ENCODE results near the gene NTM.

Gene NTM

GRCh38 chr11:131392528-131393255, 22.3 kb downstream of the NTM start:
- ATAC-seq: no peak

GRCh38 chr11:131393691-131394090, 23.3 kb downstream of the NTM start:
- H3K36me3 Mint-ChIP-seq: no peaks in the 10 kb centered on the region
- H3K9me3 Mint-ChIP-seq: peaks cover 6% of the 10 kb centered on the region
- no peak overlapping the region for H3K4me3 Mint-ChIP-seq
- DNase-seq (ENCODE audit: low spot score in 2 of 2) (no peak), ATAC-seq (no peak)
- no peaks in the 10 kb centered on the region for H3K4me1 Mint-ChIP-seq
- H3K27ac Mint-ChIP-seq: no peak overlapping the region

More at GRCh38 chr11:131392528-131393255, 22.3 kb downstream of the NTM start:
- Mint-ChIP-seq H3K9me3 (peaks cover 8% of the 10 kb centered on the region), H3K27ac (no peak overlapping the region), H3K4me3 (no peak overlapping the region), H3K4me1 (no peaks in the 10 kb centered on the region), H3K36me3 (no peaks in the 10 kb centered on the region)
- DNase-seq (ENCODE audit: low spot score in 2 of 2): no peak

- Mint-ChIP-seq H3K36me3 (no peaks in the 10 kb centered on the region), H3K9me3 (no peaks in the 10 kb centered on the region), H3K4me1 (no peaks in the 10 kb centered on the region), H3K4me3 (no peak overlapping the region), H3K27ac (no peak overlapping the region)
- DNase-seq (ENCODE audit: low spot score in 2 of 2) (no peak), ATAC-seq (no peak)
Measured at GRCh38 chr11:131397675-131398074, 27.3 kb downstream of the NTM start.

- H3K9me3 Mint-ChIP-seq: no peaks in the 10 kb centered on the region
Measured at GRCh38 chr11:131402040-131402439, 31.6 kb downstream of the NTM start.

DNA sequence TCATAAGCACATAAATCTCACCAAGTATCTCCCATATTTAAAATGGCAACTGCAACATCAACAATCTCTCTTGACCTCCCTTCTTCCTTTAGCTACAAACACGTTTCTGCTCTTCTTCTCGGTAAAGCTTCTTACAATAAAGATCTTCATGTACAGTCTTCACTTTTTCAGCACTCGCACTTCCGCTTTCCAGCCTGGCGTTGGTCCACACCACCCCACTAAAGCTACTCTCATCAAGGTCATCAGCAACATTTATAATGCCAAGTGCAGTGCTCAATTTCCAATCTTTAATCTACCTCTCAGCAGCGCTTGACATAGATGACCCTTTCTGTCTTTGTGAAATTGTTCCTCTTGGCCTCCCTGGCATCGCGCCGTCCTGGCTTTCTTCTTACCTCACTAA, 33.6 kb downstream of the NTM start:
- H3K27ac Mint-ChIP-seq: no peak overlapping the region
- no peaks in the 10 kb centered on the region for H3K4me1 Mint-ChIP-seq
- H3K9me3 Mint-ChIP-seq: peaks cover 2% of the 10 kb centered on the region
- ATAC-seq: no peak
- no peaks in the 10 kb centered on the region for H3K36me3 Mint-ChIP-seq
- DNase-seq (ENCODE audit: low spot score in 2 of 2): no peak
- no peak overlapping the region for H3K4me3 Mint-ChIP-seq

More at GRCh38 chr11:131402040-131402439, 31.6 kb downstream of the NTM start:
- H3K36me3 Mint-ChIP-seq: no peaks in the 10 kb centered on the region
- no peak overlapping the region for H3K27ac Mint-ChIP-seq
- DNase-seq (ENCODE audit: low spot score in 2 of 2) (no peak), ATAC-seq (no peak)
- no peaks in the 10 kb centered on the region for H3K4me1 Mint-ChIP-seq
- H3K4me3 Mint-ChIP-seq: no peak overlapping the region

GRCh38 chr11:131408025-131408640, 37.7 kb downstream of the NTM start:
- Mint-ChIP-seq H3K4me1 (no peaks in the 10 kb centered on the region), H3K36me3 (no peaks in the 10 kb centered on the region), H3K27ac (no peak overlapping the region), H3K9me3 (peaks cover 7% of the 10 kb centered on the region), H3K4me3 (no peak overlapping the region)
- no peak for ATAC-seq
- no peak for DNase-seq (ENCODE audit: low spot score in 2 of 2)

DNA sequence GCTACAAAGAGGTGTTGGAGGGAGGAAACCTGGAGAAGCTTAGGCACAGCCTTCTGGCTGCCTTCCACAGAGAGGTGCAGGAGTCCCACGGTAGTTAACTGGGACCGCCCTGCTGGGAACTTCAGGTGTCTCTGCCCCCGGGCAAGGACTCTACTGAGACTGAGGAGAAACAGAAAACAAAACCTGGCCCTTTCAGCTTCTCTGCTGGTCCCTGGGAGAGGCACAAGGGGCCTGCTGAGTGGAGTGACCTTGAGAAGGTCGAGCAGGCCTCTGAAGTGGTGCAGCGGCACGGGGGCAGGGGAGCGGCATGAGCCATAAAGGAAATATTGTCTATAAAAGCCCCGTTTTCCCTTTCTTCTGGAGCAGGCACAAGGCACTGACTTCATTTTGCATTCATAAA, 38.9 kb downstream of the NTM start:
- Mint-ChIP-seq H3K9me3 (peaks cover 12% of the 10 kb centered on the region), H3K36me3 (no peaks in the 10 kb centered on the region), H3K4me1 (no peaks in the 10 kb centered on the region), H3K4me3 (no peak overlapping the region), H3K27ac (no peak overlapping the region)
- ATAC-seq: peak; percentile 16
- DNase-seq (ENCODE audit: low spot score in 2 of 2): no peak

DNA sequence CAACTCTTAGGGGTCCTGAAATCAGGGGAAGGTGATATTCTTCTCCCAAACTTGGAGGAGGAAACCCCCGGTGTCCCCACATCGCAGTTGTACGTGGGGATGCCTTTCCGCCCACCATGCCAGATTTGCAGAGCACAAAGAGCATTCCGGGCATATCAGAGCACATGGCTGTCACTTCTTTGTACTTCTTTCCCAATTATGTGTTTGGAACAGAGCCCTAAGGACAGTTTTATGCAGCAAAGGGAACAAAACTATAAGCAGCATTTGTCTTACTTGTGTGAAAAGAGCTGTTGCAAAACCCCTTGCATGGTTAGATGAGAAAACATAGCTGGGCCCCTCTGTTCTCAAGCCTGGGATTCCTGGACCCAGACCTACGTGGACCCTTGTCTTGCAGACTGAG, 41.2 kb downstream of the NTM start:
- no peak for ATAC-seq
- H3K27ac Mint-ChIP-seq: no peak overlapping the region
- peaks cover 12% of the 10 kb centered on the region for H3K9me3 Mint-ChIP-seq
- H3K36me3 Mint-ChIP-seq: no peaks in the 10 kb centered on the region
- H3K4me3 Mint-ChIP-seq: no peak overlapping the region
- no peak for DNase-seq (ENCODE audit: low spot score in 2 of 2)
- no peaks in the 10 kb centered on the region for H3K4me1 Mint-ChIP-seq

DNA sequence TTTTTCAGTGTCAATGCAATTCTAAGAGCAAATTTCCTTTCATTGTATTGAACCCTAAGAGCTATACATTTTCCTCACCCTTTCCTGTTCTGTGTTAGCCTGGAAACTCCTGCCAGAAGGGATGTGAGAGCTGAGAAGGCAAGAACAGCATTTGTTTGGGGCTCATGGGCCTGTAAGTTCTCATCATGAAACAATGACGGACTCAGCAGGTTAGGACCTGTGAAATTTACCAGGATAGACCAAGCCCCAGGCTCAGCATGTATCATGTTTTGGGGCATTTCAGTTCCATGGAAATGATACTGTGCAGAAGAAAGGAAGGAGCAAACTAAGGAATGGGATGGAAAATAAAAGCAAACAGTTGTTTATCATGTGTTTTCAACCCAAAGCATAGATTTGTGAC, 41.6 kb downstream of the NTM start:
- ATAC-seq: no peak
- Mint-ChIP-seq H3K36me3 (no peaks in the 10 kb centered on the region), H3K4me1 (no peaks in the 10 kb centered on the region), H3K27ac (no peak overlapping the region), H3K4me3 (no peak overlapping the region), H3K9me3 (peaks cover 12% of the 10 kb centered on the region)
- DNase-seq (ENCODE audit: low spot score in 2 of 2): no peak

DNA sequence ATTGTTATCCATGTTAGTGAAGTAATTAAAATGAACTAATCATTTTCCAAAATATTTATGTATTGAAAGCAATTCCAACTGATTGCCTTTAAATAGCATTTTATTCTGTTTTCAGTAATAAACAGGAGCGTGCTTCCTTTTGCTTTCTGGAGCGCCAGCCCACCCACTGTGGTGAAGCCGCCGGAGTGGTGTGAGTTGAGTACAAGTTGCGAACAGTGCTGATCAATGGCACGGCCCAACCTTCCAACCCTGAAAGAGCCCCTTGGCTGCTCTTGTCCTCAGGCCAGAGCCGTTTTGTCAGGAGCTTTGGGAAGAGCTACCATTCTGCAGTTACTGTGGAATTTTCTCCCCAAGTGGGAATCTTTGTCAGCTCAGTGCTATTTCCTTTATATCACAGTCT, 42.8 kb downstream of the NTM start:
- no peaks in the 10 kb centered on the region for H3K4me1 Mint-ChIP-seq
- H3K4me3 Mint-ChIP-seq: no peak overlapping the region
- ATAC-seq (no peak), DNase-seq (ENCODE audit: low spot score in 2 of 2) (no peak)
- H3K27ac Mint-ChIP-seq: no peak overlapping the region
- no peaks in the 10 kb centered on the region for H3K36me3 Mint-ChIP-seq
- peaks cover 10% of the 10 kb centered on the region for H3K9me3 Mint-ChIP-seq

DNA sequence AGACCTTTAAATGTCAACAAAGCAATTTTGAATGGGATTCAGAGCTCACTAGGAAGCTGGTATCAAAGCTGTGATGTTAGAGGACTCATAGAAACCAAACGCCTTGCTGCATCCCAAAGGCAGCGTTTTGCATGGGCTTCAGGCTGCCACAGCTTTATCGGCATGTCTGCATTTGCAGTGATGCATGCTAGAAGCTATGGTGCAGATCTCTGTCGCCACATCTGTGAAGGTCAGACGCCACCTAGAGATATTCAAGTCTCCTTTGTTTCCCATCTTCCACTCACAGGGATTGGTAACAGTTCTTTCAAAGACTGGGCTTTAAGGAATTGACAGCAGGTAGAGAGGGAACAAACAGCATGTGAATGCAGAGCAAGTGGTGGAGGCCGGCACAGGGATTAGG, 47.8 kb downstream of the NTM start:
- ATAC-seq (no peak), DNase-seq (ENCODE audit: low spot score in 2 of 2) (no peak)
- H3K4me3 Mint-ChIP-seq: no peak overlapping the region
- no peak overlapping the region for H3K27ac Mint-ChIP-seq
- H3K4me1 Mint-ChIP-seq: no peaks in the 10 kb centered on the region
- H3K9me3 Mint-ChIP-seq: peaks cover 9% of the 10 kb centered on the region
- H3K36me3 Mint-ChIP-seq: no peaks in the 10 kb centered on the region

GRCh38 chr11:131421066-131421855, 50.8 kb downstream of the NTM start:
- ATAC-seq: no peak
- no peak overlapping the region for H3K27ac Mint-ChIP-seq
- H3K4me1 Mint-ChIP-seq: no peaks in the 10 kb centered on the region
- no peak for DNase-seq (ENCODE audit: low spot score in 2 of 2)
- no peak overlapping the region for H3K4me3 Mint-ChIP-seq
- H3K9me3 Mint-ChIP-seq: peaks cover 4% of the 10 kb centered on the region
- no peaks in the 10 kb centered on the region for H3K36me3 Mint-ChIP-seq

GRCh38 chr11:131422029-131422428, 51.6 kb downstream of the NTM start:
- no peak for DNase-seq (ENCODE audit: low spot score in 2 of 2)
- no peak for ATAC-seq
- H3K4me3 Mint-ChIP-seq: no peak overlapping the region
- no peak overlapping the region for H3K27ac Mint-ChIP-seq
- peaks cover 4% of the 10 kb centered on the region for H3K9me3 Mint-ChIP-seq
- H3K4me1 Mint-ChIP-seq: no peaks in the 10 kb centered on the region
- H3K36me3 Mint-ChIP-seq: no peaks in the 10 kb centered on the region

DNA sequence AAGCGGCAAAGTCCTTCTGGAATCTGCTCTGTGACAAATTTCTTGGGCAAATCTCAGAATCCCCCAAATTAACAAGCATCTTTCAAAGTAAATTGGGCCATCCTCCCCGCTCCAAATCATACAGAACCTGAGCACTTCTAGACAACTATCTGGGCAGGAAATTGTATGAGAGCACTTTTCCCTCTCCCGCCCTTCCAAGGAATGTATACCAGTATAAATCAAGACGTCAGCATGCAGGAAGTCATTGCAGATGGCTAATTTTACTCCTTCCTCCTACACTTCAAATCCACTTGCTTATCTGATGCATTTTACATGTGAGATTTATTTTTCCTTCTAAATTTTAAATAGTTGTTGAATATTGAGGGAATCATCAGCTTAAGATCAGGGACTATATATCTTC, 52.1 kb downstream of the NTM start:
- H3K9me3 Mint-ChIP-seq: peaks cover 5% of the 10 kb centered on the region
- H3K4me1 Mint-ChIP-seq: no peaks in the 10 kb centered on the region
- no peak overlapping the region for H3K27ac Mint-ChIP-seq

DNA sequence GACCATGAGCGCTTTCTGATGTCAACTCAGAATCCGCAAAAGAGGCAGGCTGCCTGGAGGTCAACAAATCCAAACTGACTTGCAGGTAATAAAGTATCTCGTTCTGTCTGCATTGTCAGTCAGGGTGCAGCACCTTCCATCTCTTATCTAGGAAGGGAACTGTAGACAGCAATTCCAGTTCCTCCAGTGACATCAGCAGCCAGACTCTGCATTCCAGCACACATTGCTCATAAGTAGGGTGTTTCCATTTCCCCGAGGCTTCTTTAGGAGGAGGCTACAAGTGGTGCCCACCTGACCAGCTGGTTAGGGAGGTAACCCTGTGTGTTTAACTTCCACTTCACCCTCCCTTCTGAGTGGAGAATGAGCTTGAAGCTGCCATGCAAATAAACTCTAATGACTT, 53.3 kb downstream of the NTM start:
- Mint-ChIP-seq H3K9me3 (peaks cover 13% of the 10 kb centered on the region), H3K36me3 (no peaks in the 10 kb centered on the region), H3K4me1 (no peaks in the 10 kb centered on the region), H3K27ac (no peak overlapping the region), H3K4me3 (no peak overlapping the region)
- ATAC-seq (no peak), DNase-seq (ENCODE audit: low spot score in 2 of 2) (no peak)

More for the DNA sequence above, 52.1 kb downstream of the NTM start:
- ATAC-seq (no peak), DNase-seq (ENCODE audit: low spot score in 2 of 2) (no peak)
- Mint-ChIP-seq H3K4me3 (no peak overlapping the region), H3K36me3 (no peaks in the 10 kb centered on the region)

Data from stimulated activated effector memory CD8-positive, alpha-beta T cell treated with anti-CD3 and anti-CD28 coated beads, Interleukin-12 subunit alpha, Interleukin-12 subunit beta, amount 100 ng/mL, for 72 hours (primary cell).